Activated naive CD4-positive, alpha-beta T cell treated with anti-CD3 and anti-CD28 coated beads, Interleukin-2, amount 50 U/mL, for 24 hours (primary cell): ENCODE data around the gene SLC38A6.

Source experiments
- H3K27ac Mint-ChIP-seq: one replicate; pipeline ENCODE4 v1.8.0; 2021; ENCODE audit warnings: mild to moderate bottlenecking, mixed read lengths
- H3K27me3 Mint-ChIP-seq: one replicate; pipeline ENCODE4 v1.8.0; 2021; ENCODE audit warnings: mixed read lengths
- H3K36me3 Mint-ChIP-seq: one replicate; pipeline ENCODE4 v1.8.0; 2021; ENCODE audit warnings: mixed read lengths
- H3K4me1 Mint-ChIP-seq: one replicate; pipeline ENCODE4 v1.8.0; 2021; ENCODE audit warnings: mixed read lengths
- H3K4me3 Mint-ChIP-seq: one replicate; pipeline ENCODE4 v1.8.0; 2021; ENCODE audit warnings: mild to moderate bottlenecking, mixed read lengths
- H3K9me3 Mint-ChIP-seq: one replicate; pipeline ENCODE4 v1.8.0; 2021; ENCODE audit warnings: mixed read lengths

SLC38A6 gene

GRCh38 chr14:60980811-60981632, at the start of gene SLC38A6, which contains the start of gene TRMT5:
SLC38A6 (plus strand) TSS chr14:60981245; CDS start chr14:60981278, 33 bp downstream.
TRMT5 (minus strand) TSS chr14:60981079; CDS start chr14:60980973, 106 bp downstream.
- H3K27ac Mint-ChIP-seq, result no peak within 1 kb of the TSS
- H3K4me3 Mint-ChIP-seq, result no peak within 1 kb of the TSS
- H3K4me1 Mint-ChIP-seq, result peaks cover 35% of the 10 kb centered on the region
- H3K27me3 Mint-ChIP-seq, result no peaks in the 10 kb centered on the region
- H3K36me3 Mint-ChIP-seq, result peaks cover 14% of the 10 kb centered on the region
- H3K9me3 Mint-ChIP-seq, result no peaks in the 10 kb centered on the region

- Mint-ChIP-seq H3K4me1 (no peaks in the 10 kb centered on the region), H3K27ac (no peak overlapping the region), H3K36me3 (peaks cover 15% of the 10 kb centered on the region), H3K4me3 (no peak overlapping the region), H3K27me3 (no peaks in the 10 kb centered on the region), H3K9me3 (peaks cover 5% of the 10 kb centered on the region)
Measured at GRCh38 chr14:60933920-60934655, 47.0 kb upstream of the SLC38A6 start.

- H3K36me3 Mint-ChIP-seq, result peaks cover 16% of the 10 kb centered on the region
- H3K9me3 Mint-ChIP-seq, result peaks cover 5% of the 10 kb centered on the region
- H3K4me3 Mint-ChIP-seq, result no peak overlapping the region
- no peak overlapping the region for H3K27ac Mint-ChIP-seq
- H3K27me3 Mint-ChIP-seq, result no peaks in the 10 kb centered on the region
- H3K4me1 Mint-ChIP-seq, result no peaks in the 10 kb centered on the region
Measured at GRCh38 chr14:60935319-60935718, 45.7 kb upstream of the SLC38A6 start.

GRCh38 chr14:60943637-60944032, 37.4 kb upstream of the SLC38A6 start:
- no peaks in the 10 kb centered on the region for H3K9me3 Mint-ChIP-seq
- peaks cover 19% of the 10 kb centered on the region for H3K36me3 Mint-ChIP-seq
- no peaks in the 10 kb centered on the region for H3K27me3 Mint-ChIP-seq
- no peak overlapping the region for H3K27ac Mint-ChIP-seq
- H3K4me1 Mint-ChIP-seq, result no peaks in the 10 kb centered on the region
- H3K4me3 Mint-ChIP-seq, result no peak overlapping the region

GRCh38 chr14:60944204-60944603, 36.8 kb upstream of the SLC38A6 start:
- Mint-ChIP-seq H3K27ac (no peak overlapping the region), H3K36me3 (peaks cover 18% of the 10 kb centered on the region), H3K9me3 (no peaks in the 10 kb centered on the region), H3K27me3 (no peaks in the 10 kb centered on the region), H3K4me3 (no peak overlapping the region), H3K4me1 (no peaks in the 10 kb centered on the region)

GRCh38 chr14:60945984-60946383, 35.1 kb upstream of the SLC38A6 start:
- Mint-ChIP-seq H3K36me3 (peaks cover 18% of the 10 kb centered on the region), H3K9me3 (no peaks in the 10 kb centered on the region), H3K27me3 (no peaks in the 10 kb centered on the region), H3K4me3 (no peak overlapping the region), H3K27ac (no peak overlapping the region), H3K4me1 (no peaks in the 10 kb centered on the region)

- Mint-ChIP-seq H3K4me3 (no peak overlapping the region), H3K27me3 (no peaks in the 10 kb centered on the region), H3K9me3 (no peaks in the 10 kb centered on the region), H3K27ac (no peak overlapping the region), H3K4me1 (no peaks in the 10 kb centered on the region), H3K36me3 (peaks cover 15% of the 10 kb centered on the region)
Measured at GRCh38 chr14:60946773-60947172, 34.3 kb upstream of the SLC38A6 start.

- Mint-ChIP-seq H3K4me1 (no peaks in the 10 kb centered on the region), H3K36me3 (peaks cover 21% of the 10 kb centered on the region), H3K27me3 (no peaks in the 10 kb centered on the region), H3K9me3 (peaks cover 14% of the 10 kb centered on the region), H3K27ac (no peak overlapping the region), H3K4me3 (no peak overlapping the region)
Measured at GRCh38 chr14:60951776-60952435, 29.1 kb upstream of the SLC38A6 start.

GRCh38 chr14:60956202-60956601, 24.8 kb upstream of the SLC38A6 start:
- Mint-ChIP-seq H3K36me3 (peaks cover 42% of the 10 kb centered on the region), H3K27me3 (no peaks in the 10 kb centered on the region), H3K4me3 (no peak overlapping the region), H3K27ac (no peak overlapping the region), H3K4me1 (no peaks in the 10 kb centered on the region), H3K9me3 (peaks cover 28% of the 10 kb centered on the region)

GRCh38 chr14:60956632-60957031, 24.4 kb upstream of the SLC38A6 start:
- Mint-ChIP-seq H3K36me3 (peaks cover 42% of the 10 kb centered on the region), H3K4me3 (no peak overlapping the region), H3K4me1 (no peaks in the 10 kb centered on the region), H3K27ac (no peak overlapping the region), H3K9me3 (peaks cover 28% of the 10 kb centered on the region), H3K27me3 (no peaks in the 10 kb centered on the region)

- Mint-ChIP-seq H3K9me3 (peaks cover 28% of the 10 kb centered on the region), H3K27me3 (no peaks in the 10 kb centered on the region), H3K4me1 (no peaks in the 10 kb centered on the region), H3K4me3 (no peak overlapping the region), H3K36me3 (peaks cover 42% of the 10 kb centered on the region), H3K27ac (no peak overlapping the region)
Measured at GRCh38 chr14:60958146-60958545, 22.9 kb upstream of the SLC38A6 start.

GRCh38 chr14:60963761-60964160, 17.3 kb upstream of the SLC38A6 start:
- Mint-ChIP-seq H3K36me3 (peaks cover 15% of the 10 kb centered on the region), H3K4me3 (no peak overlapping the region)

GRCh38 chr14:60964904-60965303, 16.1 kb upstream of the SLC38A6 start:
- H3K9me3 Mint-ChIP-seq, result peaks cover 6% of the 10 kb centered on the region
- no peaks in the 10 kb centered on the region for H3K27me3 Mint-ChIP-seq
- no peaks in the 10 kb centered on the region for H3K4me1 Mint-ChIP-seq
- peaks cover 10% of the 10 kb centered on the region for H3K36me3 Mint-ChIP-seq
- no peak overlapping the region for H3K4me3 Mint-ChIP-seq
- H3K27ac Mint-ChIP-seq, result no peak overlapping the region

More at GRCh38 chr14:60963761-60964160, 17.3 kb upstream of the SLC38A6 start:
- H3K27ac Mint-ChIP-seq, result no peak overlapping the region
- H3K4me1 Mint-ChIP-seq, result no peaks in the 10 kb centered on the region
- no peaks in the 10 kb centered on the region for H3K27me3 Mint-ChIP-seq
- peaks cover 6% of the 10 kb centered on the region for H3K9me3 Mint-ChIP-seq

- peaks cover 3% of the 10 kb centered on the region for H3K9me3 Mint-ChIP-seq
- no peak overlapping the region for H3K4me3 Mint-ChIP-seq
- no peak overlapping the region for H3K27ac Mint-ChIP-seq
- H3K36me3 Mint-ChIP-seq, result peaks cover 5% of the 10 kb centered on the region
- no peaks in the 10 kb centered on the region for H3K27me3 Mint-ChIP-seq
- no peaks in the 10 kb centered on the region for H3K4me1 Mint-ChIP-seq
Measured at GRCh38 chr14:60965402-60965801, 15.6 kb upstream of the SLC38A6 start.

- H3K27me3 Mint-ChIP-seq, result no peaks in the 10 kb centered on the region
- H3K4me3 Mint-ChIP-seq, result no peak overlapping the region
- peaks cover 2% of the 10 kb centered on the region for H3K36me3 Mint-ChIP-seq
- H3K4me1 Mint-ChIP-seq, result no peaks in the 10 kb centered on the region
- H3K27ac Mint-ChIP-seq, result no peak overlapping the region
- H3K9me3 Mint-ChIP-seq, result no peaks in the 10 kb centered on the region
Measured at GRCh38 chr14:60968099-60968498, 12.9 kb upstream of the SLC38A6 start.

GRCh38 chr14:60968671-60969070, 12.4 kb upstream of the SLC38A6 start:
- Mint-ChIP-seq H3K27ac (no peak overlapping the region), H3K4me1 (no peaks in the 10 kb centered on the region), H3K4me3 (no peak overlapping the region), H3K36me3 (no peaks in the 10 kb centered on the region), H3K9me3 (no peaks in the 10 kb centered on the region), H3K27me3 (no peaks in the 10 kb centered on the region)
